Activated CD8-positive, alpha-beta T cell treated with anti-CD3 and anti-CD28 coated beads for 36 hours (primary cell): ENCODE data around the gene PAX6. TPM values are rescaled to one million over a fixed set of nuclear protein-coding genes. Genes with fewer than 3 reads are reported as not detected.

Source experiments
- ATAC-seq: fragments of 200-7000 bp; cut with Tn5 transposase; one replicate; pipeline ENCODE4 v1.10.0; 2021; ENCODE audit warnings: mild to moderate bottlenecking, moderate library complexity
- CTCF ChIA-PET: fragments of 350-600 bp; sonication (Branson Sonifier 250); formaldehyde crosslinking; loops from one replicate; lab custom pipeline; 2021; ENCODE audit warnings: antibody characterized with exemption; lab: Charles Lee
- POLR2A ChIA-PET: fragments of 350-600 bp; sonication (Branson Sonifier 250); formaldehyde crosslinking; loops from one replicate; lab custom pipeline; 2021; ENCODE audit warnings: antibody characterized with exemption; lab: Charles Lee
- DNase-seq: peaks from one replicate; pipeline ENCODE4 v3.0.0-alpha.2; 2020
- H3K27ac Mint-ChIP-seq: one replicate; pipeline ENCODE4 v1.8.0; 2021; ENCODE audit warnings: mild to moderate bottlenecking, mixed read lengths
- H3K27me3 Mint-ChIP-seq: one replicate; pipeline ENCODE4 v1.8.0; 2021; ENCODE audit warnings: mixed read lengths
- H3K36me3 Mint-ChIP-seq: one replicate; pipeline ENCODE4 v1.8.0; 2021; ENCODE audit warnings: low read depth, mixed read lengths
- H3K4me1 Mint-ChIP-seq: one replicate; pipeline ENCODE4 v1.8.0; 2021; ENCODE audit warnings: low read depth, mixed read lengths
- H3K4me3 Mint-ChIP-seq: one replicate; pipeline ENCODE4 v1.8.0; 2021; ENCODE audit warnings: mild to moderate bottlenecking, moderate library complexity, mixed read lengths
- H3K9me3 Mint-ChIP-seq: one replicate; pipeline ENCODE4 v1.8.0; 2021; ENCODE audit warnings: mixed read lengths
- CTCF ChIP-seq: fragments of 200-600 bp; IDR thresholded peaks from one replicate; pipeline ENCODE4 v1.8.0; 2022; ENCODE audit warnings: antibody characterized with exemption, mild to moderate bottlenecking
- intact Hi-C: fragments of 100-400 bp; cut with micrococcal nuclease; formaldehyde crosslinking; loops from one replicate; pipeline ENCODE4 v1.10.0; 2022
- total RNA-seq, 2 experiments: library from RNA; stranded (reverse); gene quantifications; one replicate each; pipeline ENCODE4 v1.2.3, GENCODE V29; 2021

PAX6 gene
- total RNA-seq, 2 experiments from 2014 or later: not detected

- Mint-ChIP-seq H3K9me3 (peaks cover 5% of the 10 kb centered on the region), H3K4me3 (no peak overlapping the region), H3K4me1 (peaks cover 37% of the 10 kb centered on the region), H3K27ac (no peak overlapping the region), H3K36me3 (peaks cover 12% of the 10 kb centered on the region), H3K27me3 (peaks cover 82% of the 10 kb centered on the region)
- POLR2A ChIA-PET: interaction anchor here (1.2 to 1.8 kb wide), 2 partner anchors 9 to 12 kb away, joined by 3 to 4 read pairs; no protein-coding TSS in a partner anchor
- CTCF ChIA-PET: no interaction called here
- DNase-seq (no peak), ATAC-seq (no peak)
- no peak for TF ChIP-seq CTCF
- intact Hi-C loops: no loop called here
Measured at GRCh38 chr11:31801298-31801702, 9.8 kb downstream of the PAX6 start.

- Mint-ChIP-seq H3K4me1 (peaks cover 37% of the 10 kb centered on the region), H3K27me3 (peaks cover 83% of the 10 kb centered on the region), H3K4me3 (no peak overlapping the region), H3K36me3 (peaks cover 12% of the 10 kb centered on the region), H3K9me3 (peaks cover 5% of the 10 kb centered on the region), H3K27ac (no peak overlapping the region)
- ATAC-seq: no peak
- CTCF ChIA-PET: no interaction called here
- intact Hi-C loops: no loop called here
- no peak for DNase-seq
- no peak for TF ChIP-seq CTCF
- POLR2A ChIA-PET: interaction anchor here (1.2 kb wide), 1 partner anchor 9 kb away, joined by 3 read pairs; no protein-coding TSS in a partner anchor
Measured at GRCh38 chr11:31800398-31801265, 10.5 kb downstream of the PAX6 start.

DNA sequence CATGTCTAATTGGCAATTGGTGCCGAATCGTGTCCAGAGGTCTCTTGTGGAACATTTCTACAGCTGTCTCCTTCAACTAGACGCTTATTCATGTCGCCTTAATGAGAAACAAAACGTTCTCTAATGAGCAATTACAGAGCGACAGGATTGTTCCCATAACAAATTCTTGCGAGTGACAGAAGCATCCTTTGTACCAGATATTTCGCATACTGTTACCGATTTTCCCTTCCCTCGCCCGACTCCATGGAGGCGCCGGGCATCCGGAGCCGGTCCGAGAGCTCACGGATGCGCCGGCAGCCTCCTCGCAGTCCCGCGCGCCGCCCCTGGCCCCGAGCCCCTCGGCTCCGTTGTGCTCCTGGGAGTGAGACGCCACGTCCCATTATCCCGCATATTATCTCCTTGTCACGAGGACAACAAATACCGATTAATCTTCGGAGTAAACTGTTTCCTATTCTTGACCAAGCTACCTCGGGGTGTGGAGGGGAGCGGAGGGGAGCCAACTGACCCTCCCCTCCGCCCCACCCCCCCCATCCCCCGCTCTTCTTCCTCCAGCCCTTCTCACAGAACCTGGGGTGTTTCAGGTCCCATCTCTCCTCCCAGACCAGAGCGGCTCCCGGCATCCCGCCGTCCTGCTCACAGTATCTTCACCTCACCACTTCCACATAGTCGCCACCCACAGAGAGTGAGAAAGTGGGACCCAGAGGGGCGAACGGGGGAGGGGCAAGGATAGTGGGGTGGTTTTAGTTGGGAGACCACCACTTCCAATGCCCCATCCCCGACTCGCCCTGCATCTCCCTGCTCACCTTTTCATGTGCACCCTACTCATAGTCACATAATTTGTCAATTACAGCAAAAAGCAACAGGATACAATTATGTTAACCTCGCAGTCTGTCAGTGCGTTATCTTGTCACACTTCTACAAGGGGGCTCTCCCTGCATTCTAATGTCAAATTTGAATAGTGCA is 11.4 kb downstream of the PAX6 start:
- no peak overlapping the region for H3K4me3 Mint-ChIP-seq
- no peak for DNase-seq
- H3K36me3 Mint-ChIP-seq: peaks cover 12% of the 10 kb centered on the region
- CTCF ChIA-PET: no interaction called here
- intact Hi-C loops: no loop called here
- POLR2A ChIA-PET: interaction anchor here (0.9 to 1.2 kb wide), 2 partner anchors 10 to 13 kb away, joined by 3 read pairs; no protein-coding TSS in a partner anchor
- TF ChIP-seq CTCF: no peak
- peaks cover 78% of the 10 kb centered on the region for H3K27me3 Mint-ChIP-seq
- H3K4me1 Mint-ChIP-seq: peaks cover 33% of the 10 kb centered on the region
- H3K27ac Mint-ChIP-seq: no peak overlapping the region
- H3K9me3 Mint-ChIP-seq: peaks cover 5% of the 10 kb centered on the region
- no peak for ATAC-seq

DNA sequence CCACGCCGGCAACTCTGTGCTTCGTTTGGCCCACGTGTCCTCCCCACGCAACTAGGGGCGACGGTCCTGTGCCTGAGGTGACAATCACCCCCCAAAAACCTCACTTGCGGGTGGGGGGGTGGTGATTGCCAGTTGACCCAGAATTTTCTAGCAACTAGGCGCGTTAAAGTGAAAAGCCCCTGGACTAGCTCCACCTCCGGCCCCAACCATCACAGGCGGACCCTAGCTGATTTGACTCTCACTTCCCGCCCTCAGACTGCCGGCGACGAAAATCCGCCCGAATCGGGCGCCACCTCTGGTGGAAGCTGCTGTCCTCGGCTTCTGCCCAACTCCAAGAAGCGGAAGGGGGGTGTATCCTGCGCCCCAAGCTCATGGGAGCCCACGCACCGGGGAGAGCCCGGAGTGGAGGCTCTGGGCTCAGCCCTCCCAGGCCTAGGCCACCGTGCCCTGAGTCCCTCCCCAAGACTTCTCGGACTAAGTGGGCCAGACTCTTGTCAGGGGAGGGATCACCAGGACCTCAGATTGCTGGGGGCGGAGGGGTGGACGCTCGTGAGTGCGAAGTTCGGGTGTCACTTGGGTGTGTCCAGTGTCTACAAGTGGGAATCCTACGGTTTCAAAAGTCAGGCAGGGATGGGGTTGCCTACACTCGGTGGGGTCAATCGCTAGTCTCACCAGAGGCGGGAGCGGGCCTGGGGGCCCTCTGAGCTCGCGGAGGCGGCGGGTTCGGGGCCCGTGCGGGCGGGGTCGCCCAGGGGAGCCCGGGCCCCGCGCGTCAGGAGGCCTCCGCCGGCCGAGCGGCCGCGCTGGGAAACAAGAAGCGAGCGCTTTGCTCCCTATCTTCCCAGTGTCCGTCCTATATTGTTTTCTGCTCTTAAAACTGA is 12.3 kb downstream of the PAX6 start:
- DNase-seq (no peak), ATAC-seq (peak; percentile 45)
- ChIA-PET POLR2A (interaction anchor here (0.9 to 1.0 kb wide), 2 partner anchors 13 to 1645 kb away, joined by 3 read pairs; no protein-coding TSS in a partner anchor), CTCF (interaction anchor here (1.3 kb wide), 1 partner anchor 10 kb away, joined by 3 read pairs; no protein-coding TSS in a partner anchor)
- Mint-ChIP-seq H3K27me3 (peaks cover 76% of the 10 kb centered on the region), H3K4me3 (no peak overlapping the region), H3K36me3 (peaks cover 12% of the 10 kb centered on the region), H3K27ac (no peak overlapping the region), H3K4me1 (peaks cover 25% of the 10 kb centered on the region), H3K9me3 (peaks cover 5% of the 10 kb centered on the region)
- intact Hi-C loops: no loop called here
- no peak for TF ChIP-seq CTCF
